ENCODE measurements around the gene SNX32. TPM values are rescaled to one million over a fixed set of nuclear protein-coding genes. Genes with fewer than 3 reads are reported as not detected.

Gene SNX32
- total and polyA plus RNA-seq, 2 of the 13 experiments (the other 11 are each of a cell fraction or from before 2014, with no cell fraction given), result 0.09 to 0.34 TPM

DNA sequence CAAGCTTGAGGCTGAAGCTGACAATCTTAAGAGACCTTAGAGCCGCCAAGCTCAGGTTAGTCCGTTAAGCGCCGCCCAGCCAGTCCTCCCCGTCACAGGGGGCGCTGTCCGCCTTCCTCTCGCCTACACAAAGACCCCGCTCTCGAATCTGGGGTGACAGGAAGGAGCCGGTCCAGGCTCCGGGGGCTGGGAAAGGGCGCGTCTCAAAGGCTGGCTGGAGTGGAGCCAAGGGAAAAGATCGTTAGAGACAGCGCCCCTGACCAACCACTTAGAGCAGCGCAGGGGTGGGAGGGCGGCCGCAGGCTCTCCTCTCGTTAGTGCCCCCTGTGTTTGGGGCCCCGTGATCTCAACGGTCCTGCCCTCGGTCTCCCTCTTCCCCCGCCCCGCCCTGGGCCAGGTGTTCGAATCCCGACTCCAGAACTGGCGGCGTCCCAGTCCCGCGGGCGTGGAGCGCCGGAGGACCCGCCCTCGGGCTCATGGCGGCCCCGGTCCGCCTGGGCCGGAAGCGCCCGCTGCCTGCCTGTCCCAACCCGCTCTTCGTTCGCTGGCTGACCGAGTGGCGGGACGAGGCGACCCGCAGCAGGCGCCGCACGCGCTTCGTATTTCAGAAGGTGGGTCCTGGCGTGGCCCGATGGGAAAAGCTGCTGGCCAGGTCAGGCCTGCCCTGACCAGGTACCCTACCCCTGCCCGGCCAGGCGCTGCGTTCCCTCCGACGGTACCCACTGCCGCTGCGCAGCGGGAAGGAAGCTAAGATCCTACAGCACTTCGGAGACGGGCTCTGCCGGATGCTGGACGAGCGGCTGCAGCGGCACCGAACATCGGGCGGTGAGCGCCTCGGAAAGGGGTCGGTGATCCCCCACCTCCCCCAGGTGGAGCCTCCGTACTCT, 26.8 kb downstream of the SNX32 start, which contains the start of gene MUS81 (continued):
- 0 out of 2 replicates have a peak, but pooled peaks have one; percentile 28 for TF ChIP-seq ZMYM3 (CRISPR knock-in tag; IDR thresholded peaks at IDR 0.05)
- TF ChIP-seq, protein P1, sequence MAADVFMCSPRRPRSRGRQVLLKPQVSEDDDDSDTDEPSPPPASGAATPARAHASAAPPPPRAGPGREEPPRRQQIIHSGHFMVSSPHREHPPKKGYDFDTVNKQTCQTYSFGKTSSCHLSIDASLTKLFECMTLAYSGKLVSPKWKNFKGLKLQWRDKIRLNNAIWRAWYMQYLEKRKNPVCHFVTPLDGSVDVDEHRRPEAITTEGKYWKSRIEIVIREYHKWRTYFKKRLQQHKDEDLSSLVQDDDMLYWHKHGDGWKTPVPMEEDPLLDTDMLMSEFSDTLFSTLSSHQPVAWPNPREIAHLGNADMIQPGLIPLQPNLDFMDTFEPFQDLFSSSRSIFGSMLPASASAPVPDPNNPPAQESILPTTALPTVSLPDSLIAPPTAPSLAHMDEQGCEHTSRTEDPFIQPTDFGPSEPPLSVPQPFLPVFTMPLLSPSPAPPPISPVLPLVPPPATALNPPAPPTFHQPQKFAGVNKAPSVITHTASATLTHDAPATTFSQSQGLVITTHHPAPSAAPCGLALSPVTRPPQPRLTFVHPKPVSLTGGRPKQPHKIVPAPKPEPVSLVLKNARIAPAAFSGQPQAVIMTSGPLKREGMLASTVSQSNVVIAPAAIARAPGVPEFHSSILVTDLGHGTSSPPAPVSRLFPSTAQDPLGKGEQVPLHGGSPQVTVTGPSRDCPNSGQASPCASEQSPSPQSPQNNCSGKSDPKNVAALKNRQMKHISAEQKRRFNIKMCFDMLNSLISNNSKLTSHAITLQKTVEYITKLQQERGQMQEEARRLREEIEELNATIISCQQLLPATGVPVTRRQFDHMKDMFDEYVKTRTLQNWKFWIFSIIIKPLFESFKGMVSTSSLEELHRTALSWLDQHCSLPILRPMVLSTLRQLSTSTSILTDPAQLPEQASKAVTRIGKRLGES (CRISPR knock-in tag; IDR thresholded peaks at IDR 0.05; ENCODE audit: borderline replicate concordance), result 0 out of 2 replicates have a peak, but pooled peaks have one; percentile 52
- TF ChIP-seq SOX6 (IDR thresholded peaks at IDR 0.05), result no peak
- TF ChIP-seq SOX6 (CRISPR knock-in tag; IDR thresholded peaks at IDR 0.05), result peak; percentile 69
- TF ChIP-seq EP300 (IDR thresholded peaks at IDR 0.05; ENCODE audit: low read depth in 2 of 2, low read length in 2 of 2), result peak in 1 of 2 experiments; percentile 17; a peak in 1 of 4 replicates
- no peak for TF ChIP-seq EP300 (CRISPR knock-in tag; IDR thresholded peaks at IDR 0.05; ENCODE audit: borderline replicate concordance)
- TF ChIP-seq, protein P2, sequence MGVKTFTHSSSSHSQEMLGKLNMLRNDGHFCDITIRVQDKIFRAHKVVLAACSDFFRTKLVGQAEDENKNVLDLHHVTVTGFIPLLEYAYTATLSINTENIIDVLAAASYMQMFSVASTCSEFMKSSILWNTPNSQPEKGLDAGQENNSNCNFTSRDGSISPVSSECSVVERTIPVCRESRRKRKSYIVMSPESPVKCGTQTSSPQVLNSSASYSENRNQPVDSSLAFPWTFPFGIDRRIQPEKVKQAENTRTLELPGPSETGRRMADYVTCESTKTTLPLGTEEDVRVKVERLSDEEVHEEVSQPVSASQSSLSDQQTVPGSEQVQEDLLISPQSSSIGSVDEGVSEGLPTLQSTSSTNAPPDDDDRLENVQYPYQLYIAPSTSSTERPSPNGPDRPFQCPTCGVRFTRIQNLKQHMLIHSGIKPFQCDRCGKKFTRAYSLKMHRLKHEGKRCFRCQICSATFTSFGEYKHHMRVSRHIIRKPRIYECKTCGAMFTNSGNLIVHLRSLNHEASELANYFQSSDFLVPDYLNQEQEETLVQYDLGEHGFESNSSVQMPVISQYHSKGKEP (CRISPR knock-in tag; IDR thresholded peaks at IDR 0.05), result no peak
- TF ChIP-seq CAMTA2 (CRISPR knock-in tag; IDR thresholded peaks at IDR 0.05; ENCODE audit: borderline replicate concordance), result peak; percentile 74; the same call in 1 of the 2 replicates
- TF ChIP-seq ZNF552 (CRISPR knock-in tag; IDR thresholded peaks at IDR 0.05; ENCODE audit: borderline replicate concordance), result 0 out of 2 replicates have a peak, but pooled peaks have one; percentile 85
- TF ChIP-seq ZNF773 (CRISPR knock-in tag; IDR thresholded peaks at IDR 0.05; ENCODE audit: borderline replicate concordance), result no peak; the same call in 1 of the 2 replicates
- peak; percentile 55; the same call in 1 of the 2 replicates for TF ChIP-seq ARNT2 (CRISPR knock-in tag; IDR thresholded peaks at IDR 0.05; ENCODE audit: low read depth)
- TF ChIP-seq JDP2 (CRISPR knock-in tag; IDR thresholded peaks at IDR 0.05; ENCODE audit: borderline replicate concordance), result no peak
- TF ChIP-seq MZF1 (CRISPR knock-in tag; IDR thresholded peaks at IDR 0.05; ENCODE audit: borderline replicate concordance), result no peak
- TF ChIP-seq ZNF510 (CRISPR knock-in tag; IDR thresholded peaks at IDR 0.05; ENCODE audit: low read depth), result no peak
- TF ChIP-seq, protein P3, sequence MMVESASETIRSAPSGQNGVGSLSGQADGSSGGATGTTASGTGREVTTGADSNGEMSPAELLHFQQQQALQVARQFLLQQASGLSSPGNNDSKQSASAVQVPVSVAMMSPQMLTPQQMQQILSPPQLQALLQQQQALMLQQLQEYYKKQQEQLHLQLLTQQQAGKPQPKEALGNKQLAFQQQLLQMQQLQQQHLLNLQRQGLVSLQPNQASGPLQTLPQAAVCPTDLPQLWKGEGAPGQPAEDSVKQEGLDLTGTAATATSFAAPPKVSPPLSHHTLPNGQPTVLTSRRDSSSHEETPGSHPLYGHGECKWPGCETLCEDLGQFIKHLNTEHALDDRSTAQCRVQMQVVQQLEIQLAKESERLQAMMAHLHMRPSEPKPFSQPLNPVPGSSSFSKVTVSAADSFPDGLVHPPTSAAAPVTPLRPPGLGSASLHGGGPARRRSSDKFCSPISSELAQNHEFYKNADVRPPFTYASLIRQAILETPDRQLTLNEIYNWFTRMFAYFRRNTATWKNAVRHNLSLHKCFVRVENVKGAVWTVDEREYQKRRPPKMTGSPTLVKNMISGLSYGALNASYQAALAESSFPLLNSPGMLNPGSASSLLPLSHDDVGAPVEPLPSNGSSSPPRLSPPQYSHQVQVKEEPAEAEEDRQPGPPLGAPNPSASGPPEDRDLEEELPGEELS (CRISPR knock-in tag; IDR thresholded peaks at IDR 0.05), result peak; percentile 41; the same call in 1 of the 2 replicates
- no peak for TF ChIP-seq JUNB (CRISPR knock-in tag; IDR thresholded peaks at IDR 0.05; ENCODE audit: borderline replicate concordance)
